Fibroblast of the aortic adventitia (primary cell): Measurements from ENCODE around the gene MEGF8. TPM values are rescaled to one million over a fixed set of nuclear protein-coding genes. Genes with fewer than 3 reads are reported as not detected.

Source experiments
- DNase-seq: peaks from one replicate; pipeline ENCODE4 v3.0.0-alpha.2; 2010; ENCODE audit warnings: low read depth
- H3K4me3 ChIP-seq: 2 replicates; pipeline ENCODE4 v1.5.1; 2011; ENCODE audit warnings: low read depth, mild to moderate bottlenecking, control low read depth, low read length, moderate library complexity
- total RNA-seq: library from RNA; depleted of rRNA; stranded (reverse); fragments of >200 nt; gene quantifications from 2 replicates; pipeline ENCODE4 v1.2.3, GENCODE V29; 2012; ENCODE audit warnings: low replicate concordance
- TF ChIP-seq, protein P1 (sequence below): IDR thresholded peaks from 2 replicates; pipeline ENCODE4 v1.5.1; 2011; ENCODE audit warnings: mild to moderate bottlenecking, low read length, control low read depth, inconsistent platforms; ENCODE audit not compliant: insufficient read depth

MEGF8 gene
- total RNA-seq, 1 donor, result 20.0 TPM

GRCh38 chr19:42363614-42364346 lies 38.3 kb downstream of the MEGF8 start:
- TF ChIP-seq, protein P1, sequence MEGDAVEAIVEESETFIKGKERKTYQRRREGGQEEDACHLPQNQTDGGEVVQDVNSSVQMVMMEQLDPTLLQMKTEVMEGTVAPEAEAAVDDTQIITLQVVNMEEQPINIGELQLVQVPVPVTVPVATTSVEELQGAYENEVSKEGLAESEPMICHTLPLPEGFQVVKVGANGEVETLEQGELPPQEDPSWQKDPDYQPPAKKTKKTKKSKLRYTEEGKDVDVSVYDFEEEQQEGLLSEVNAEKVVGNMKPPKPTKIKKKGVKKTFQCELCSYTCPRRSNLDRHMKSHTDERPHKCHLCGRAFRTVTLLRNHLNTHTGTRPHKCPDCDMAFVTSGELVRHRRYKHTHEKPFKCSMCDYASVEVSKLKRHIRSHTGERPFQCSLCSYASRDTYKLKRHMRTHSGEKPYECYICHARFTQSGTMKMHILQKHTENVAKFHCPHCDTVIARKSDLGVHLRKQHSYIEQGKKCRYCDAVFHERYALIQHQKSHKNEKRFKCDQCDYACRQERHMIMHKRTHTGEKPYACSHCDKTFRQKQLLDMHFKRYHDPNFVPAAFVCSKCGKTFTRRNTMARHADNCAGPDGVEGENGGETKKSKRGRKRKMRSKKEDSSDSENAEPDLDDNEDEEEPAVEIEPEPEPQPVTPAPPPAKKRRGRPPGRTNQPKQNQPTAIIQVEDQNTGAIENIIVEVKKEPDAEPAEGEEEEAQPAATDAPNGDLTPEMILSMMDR, result no peak
- no peak overlapping the region for H3K4me3 ChIP-seq
- no peak for DNase-seq

GRCh38 chr19:42366673-42367072 lies 41.2 kb downstream of the MEGF8 start:
- no peak overlapping the region for H3K4me3 ChIP-seq
- TF ChIP-seq, protein P1, result no peak
- no peak for DNase-seq

- no peak for DNase-seq
- H3K4me3 ChIP-seq, result no peak overlapping the region
- TF ChIP-seq, protein P1, result no peak
Measured at GRCh38 chr19:42367929-42368328, 42.5 kb downstream of the MEGF8 start.

DNA sequence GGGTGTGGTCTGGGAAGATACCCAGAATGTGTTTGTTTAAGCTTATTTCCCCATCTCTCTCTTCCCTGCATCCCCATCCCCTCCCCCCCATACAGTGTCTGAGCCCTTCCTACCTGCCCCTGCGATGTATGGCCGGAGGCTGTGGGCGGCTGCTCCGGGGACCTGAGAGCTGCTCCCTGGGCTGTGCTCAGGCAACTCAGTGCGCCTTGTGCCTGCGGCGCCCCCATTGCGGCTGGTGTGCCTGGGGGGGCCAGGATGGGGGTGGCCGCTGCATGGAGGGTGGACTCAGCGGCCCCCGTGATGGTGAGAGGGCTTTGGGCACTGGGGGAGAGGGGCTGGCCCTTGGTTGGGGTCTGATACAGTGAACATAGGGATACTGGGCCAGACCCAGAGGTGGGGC lies 42.9 kb downstream of the MEGF8 start:
- DNase-seq, result no peak
- no peak overlapping the region for H3K4me3 ChIP-seq
- TF ChIP-seq, protein P1, result no peak

DNA sequence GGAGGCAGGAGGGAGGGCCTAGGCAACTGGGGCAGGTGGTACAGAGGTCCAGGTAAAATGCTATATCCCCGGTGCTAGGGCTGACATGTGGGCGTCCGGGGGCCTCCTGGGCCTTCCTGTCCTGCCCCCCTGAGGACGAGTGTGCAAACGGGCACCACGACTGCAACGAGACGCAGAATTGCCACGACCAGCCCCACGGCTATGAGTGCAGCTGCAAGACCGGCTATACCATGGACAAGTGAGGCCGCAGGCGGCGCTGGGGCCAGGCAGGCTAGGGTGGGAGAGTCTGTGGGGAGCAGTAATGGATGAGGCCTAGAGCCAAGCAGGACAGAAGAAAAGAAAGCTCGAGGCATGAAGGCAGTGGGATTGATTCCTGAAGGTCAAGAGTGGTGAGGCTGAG lies 43.3 kb downstream of the MEGF8 start:
- DNase-seq, result no peak
- no peak overlapping the region for H3K4me3 ChIP-seq
- TF ChIP-seq, protein P1, result no peak

DNA sequence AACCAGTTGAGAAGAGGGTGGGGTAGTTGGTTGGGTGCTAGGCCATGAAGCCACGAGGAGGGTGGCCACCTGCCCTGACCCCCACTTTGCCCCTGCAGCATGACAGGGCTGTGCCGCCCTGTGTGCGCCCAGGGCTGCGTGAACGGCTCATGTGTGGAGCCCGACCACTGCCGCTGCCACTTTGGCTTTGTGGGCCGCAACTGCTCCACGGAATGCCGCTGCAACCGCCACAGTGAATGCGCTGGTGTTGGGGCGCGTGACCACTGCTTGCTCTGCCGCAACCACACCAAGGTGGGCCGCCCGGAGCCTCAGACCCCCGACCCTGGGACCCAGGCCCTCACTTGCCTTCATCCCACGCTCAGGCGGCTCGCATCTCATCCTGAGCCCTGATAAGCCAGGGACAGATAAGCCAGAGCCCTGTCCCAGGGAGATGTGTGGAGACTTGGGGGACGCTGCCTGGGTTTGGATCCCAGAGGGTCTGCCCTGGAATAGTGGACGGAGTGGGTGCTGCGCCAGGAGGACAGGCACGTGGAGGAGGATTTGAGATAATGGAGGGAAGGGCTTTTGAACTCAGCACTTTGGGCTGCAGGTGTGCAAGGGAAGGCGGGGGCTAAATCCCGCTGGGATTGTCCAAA lies 44.1 kb downstream of the MEGF8 start:
- H3K4me3 ChIP-seq, result no peak overlapping the region
- DNase-seq, result no peak
- TF ChIP-seq, protein P1, result no peak
